ENCODE measurements around the gene MSH5. TPM values are rescaled to one million over a fixed set of nuclear protein-coding genes. Genes with fewer than 3 reads are reported as not detected.

Gene MSH5
- total and polyA plus RNA-seq, 9 of the 15 experiments (the other 6 are each of a cell fraction or from before 2014, with no cell fraction given), result 12.5 to 104 (median 46.6) TPM

DNA sequence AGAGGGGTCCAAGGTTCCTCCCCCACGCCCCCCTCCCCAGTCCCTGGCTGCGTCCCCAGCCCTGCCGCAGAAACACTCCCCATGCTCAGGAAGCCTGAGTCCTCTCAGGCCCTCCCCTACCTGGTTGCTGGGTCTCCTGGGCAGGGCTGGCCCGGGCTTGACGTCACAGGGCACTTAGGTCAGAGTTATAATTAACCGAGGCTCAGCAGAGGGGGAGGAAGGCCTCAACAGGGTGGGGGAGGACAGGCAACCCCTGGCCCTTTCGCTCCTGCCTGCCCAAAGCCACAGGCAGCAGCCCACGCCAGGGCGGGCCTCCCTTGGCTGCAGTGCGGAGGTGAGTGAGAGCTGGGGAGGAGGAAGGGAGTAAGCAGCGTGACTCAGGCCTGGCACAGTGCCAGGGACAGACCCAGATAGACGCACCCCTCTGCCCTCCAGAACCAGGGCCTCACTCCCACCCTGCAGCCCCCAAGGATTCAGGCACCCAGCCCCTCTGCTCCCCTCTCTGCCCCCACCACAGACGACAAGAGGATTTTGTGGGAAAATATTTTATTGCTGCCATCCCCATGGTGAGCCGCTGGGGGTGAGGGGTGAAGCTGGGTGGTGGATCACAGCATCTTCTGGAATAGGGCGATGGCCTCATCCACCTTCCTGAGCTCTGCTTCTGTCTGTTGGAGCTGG lies 37.3 kb downstream of the MSH5 start, which contains the start of gene VWA7 (continued):
- TF ChIP-seq RBFOX2 (IDR thresholded peaks at IDR 0.05; ENCODE audit: low read depth, low read length), result peak; percentile 80
- TF ChIP-seq ZNF175 (CRISPR knock-in tag; IDR thresholded peaks at IDR 0.05; ENCODE audit: low read depth), result peak; percentile 85; the same call in 1 of the 2 replicates
- TF ChIP-seq ZNF586 (CRISPR knock-in tag; conservative IDR thresholded peaks at IDR 0.05), result 0 out of 2 replicates have a peak, but pooled peaks have one; percentile 53
- peak; percentile 83 for TF ChIP-seq ETV1 (tag; conservative IDR thresholded peaks at IDR 0.05; ENCODE audit: low read depth)
- TF ChIP-seq POLR3G (IDR thresholded peaks at IDR 0.05; ENCODE audit: extremely low read depth, insufficient read length, insufficient replicate concordance), result no peak
- TF ChIP-seq TBL1XR1 (IDR thresholded peaks at IDR 0.05; ENCODE audit: low read length in 2 of 2), result peak; percentile 23 to 98; a peak in 3 of 4 replicates
- no peak for TF ChIP-seq ZNF764 (CRISPR knock-in tag; IDR thresholded peaks at IDR 0.05; ENCODE audit: low read depth)
- TF ChIP-seq SNRNP70 (optimal IDR thresholded peaks at IDR 0.05; ENCODE audit: low read depth, low read length), result peak; percentile 78
- TF ChIP-seq ZNF707 (CRISPR knock-in tag; conservative IDR thresholded peaks at IDR 0.05), result no peak
- TF ChIP-seq SIN3A (IDR thresholded peaks at IDR 0.05; ENCODE audit: borderline replicate concordance in 2 of 2, control insufficient read depth in 1 of 2, low read depth in 2 of 2, low read length in 2 of 2), result peak; percentile 68 to 92; a peak in 2 of 4 replicates
- no peak for TF ChIP-seq SREBF2 (CRISPR knock-in tag; IDR thresholded peaks at IDR 0.05)
- peak; percentile 91 for TF ChIP-seq CXXC5 (CRISPR knock-in tag; IDR thresholded peaks at IDR 0.05)
- peak; percentile 95 for TF ChIP-seq KLF16 (IDR thresholded peaks at IDR 0.05)
- TF ChIP-seq, protein P1, sequence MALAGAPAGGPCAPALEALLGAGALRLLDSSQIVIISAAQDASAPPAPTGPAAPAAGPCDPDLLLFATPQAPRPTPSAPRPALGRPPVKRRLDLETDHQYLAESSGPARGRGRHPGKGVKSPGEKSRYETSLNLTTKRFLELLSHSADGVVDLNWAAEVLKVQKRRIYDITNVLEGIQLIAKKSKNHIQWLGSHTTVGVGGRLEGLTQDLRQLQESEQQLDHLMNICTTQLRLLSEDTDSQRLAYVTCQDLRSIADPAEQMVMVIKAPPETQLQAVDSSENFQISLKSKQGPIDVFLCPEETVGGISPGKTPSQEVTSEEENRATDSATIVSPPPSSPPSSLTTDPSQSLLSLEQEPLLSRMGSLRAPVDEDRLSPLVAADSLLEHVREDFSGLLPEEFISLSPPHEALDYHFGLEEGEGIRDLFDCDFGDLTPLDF (CRISPR knock-in tag; IDR thresholded peaks at IDR 0.05), result peak; percentile 83; the same call in 1 of the 2 replicates
- peak; percentile 38; the same call in 1 of the 2 replicates for TF ChIP-seq ZNF644 (tag; IDR thresholded peaks at IDR 0.05; ENCODE audit: low read depth)
- TF ChIP-seq, protein P2, sequence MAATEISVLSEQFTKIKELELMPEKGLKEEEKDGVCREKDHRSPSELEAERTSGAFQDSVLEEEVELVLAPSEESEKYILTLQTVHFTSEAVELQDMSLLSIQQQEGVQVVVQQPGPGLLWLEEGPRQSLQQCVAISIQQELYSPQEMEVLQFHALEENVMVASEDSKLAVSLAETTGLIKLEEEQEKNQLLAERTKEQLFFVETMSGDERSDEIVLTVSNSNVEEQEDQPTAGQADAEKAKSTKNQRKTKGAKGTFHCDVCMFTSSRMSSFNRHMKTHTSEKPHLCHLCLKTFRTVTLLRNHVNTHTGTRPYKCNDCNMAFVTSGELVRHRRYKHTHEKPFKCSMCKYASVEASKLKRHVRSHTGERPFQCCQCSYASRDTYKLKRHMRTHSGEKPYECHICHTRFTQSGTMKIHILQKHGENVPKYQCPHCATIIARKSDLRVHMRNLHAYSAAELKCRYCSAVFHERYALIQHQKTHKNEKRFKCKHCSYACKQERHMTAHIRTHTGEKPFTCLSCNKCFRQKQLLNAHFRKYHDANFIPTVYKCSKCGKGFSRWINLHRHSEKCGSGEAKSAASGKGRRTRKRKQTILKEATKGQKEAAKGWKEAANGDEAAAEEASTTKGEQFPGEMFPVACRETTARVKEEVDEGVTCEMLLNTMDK (IDR thresholded peaks at IDR 0.05; ENCODE audit: borderline replicate concordance, insufficient read depth, low read depth, low read length, poor library complexity, severe bottlenecking), result peak; percentile 6
- TF ChIP-seq ERF (CRISPR knock-in tag; IDR thresholded peaks at IDR 0.05), result peak; percentile 57; the same call in 1 of the 2 replicates
- TF ChIP-seq LARP7 (IDR thresholded peaks at IDR 0.05), result 0 out of 2 replicates have a peak, but pooled peaks have one; percentile 50
- TF ChIP-seq NR2C1 (IDR thresholded peaks at IDR 0.05), result no peak
- TF ChIP-seq NR2C1 (tag; IDR thresholded peaks at IDR 0.05), result peak; percentile 77
- no peak for TF ChIP-seq EZH2 (IDR thresholded peaks at IDR 0.05; ENCODE audit: borderline replicate concordance, low read depth, low read length)
- TF ChIP-seq KHSRP (IDR thresholded peaks at IDR 0.05), result peak; percentile 75
- TF ChIP-seq LEF1 (IDR thresholded peaks at IDR 0.05), result peak; percentile 99
- TF ChIP-seq HDAC1 (IDR thresholded peaks at IDR 0.05), result peak in 1 of 2 experiments; percentile 96; a peak in 2 of 4 replicates
- TF ChIP-seq RBM25 (IDR thresholded peaks at IDR 0.05; ENCODE audit: low read depth, low read length, severe bottlenecking), result no peak
- TF ChIP-seq ZNF507 (tag; conservative IDR thresholded peaks at IDR 0.05), result no peak
- peak; percentile 100 for TF ChIP-seq EGR1 (conservative IDR thresholded peaks at IDR 0.05)
- TF ChIP-seq XRCC4 (IDR thresholded peaks at IDR 0.05; ENCODE audit: extremely low read depth, insufficient read depth, insufficient read length), result no peak
